Superior temporal gyrus (tissue), 1 donor: ENCODE results near the gene OR51I2.
A peak's percentile ranks its signal among the peaks of the same experiment; 100 is the strongest.

Experiments used
- DNase-seq: peaks from one replicate; pipeline ENCODE4 v3.0.0-alpha.2; 2016; ENCODE audit errors: extremely low spot score

Gene OR51I2, protein sequence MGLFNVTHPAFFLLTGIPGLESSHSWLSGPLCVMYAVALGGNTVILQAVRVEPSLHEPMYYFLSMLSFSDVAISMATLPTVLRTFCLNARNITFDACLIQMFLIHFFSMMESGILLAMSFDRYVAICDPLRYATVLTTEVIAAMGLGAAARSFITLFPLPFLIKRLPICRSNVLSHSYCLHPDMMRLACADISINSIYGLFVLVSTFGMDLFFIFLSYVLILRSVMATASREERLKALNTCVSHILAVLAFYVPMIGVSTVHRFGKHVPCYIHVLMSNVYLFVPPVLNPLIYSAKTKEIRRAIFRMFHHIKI

DNA sequence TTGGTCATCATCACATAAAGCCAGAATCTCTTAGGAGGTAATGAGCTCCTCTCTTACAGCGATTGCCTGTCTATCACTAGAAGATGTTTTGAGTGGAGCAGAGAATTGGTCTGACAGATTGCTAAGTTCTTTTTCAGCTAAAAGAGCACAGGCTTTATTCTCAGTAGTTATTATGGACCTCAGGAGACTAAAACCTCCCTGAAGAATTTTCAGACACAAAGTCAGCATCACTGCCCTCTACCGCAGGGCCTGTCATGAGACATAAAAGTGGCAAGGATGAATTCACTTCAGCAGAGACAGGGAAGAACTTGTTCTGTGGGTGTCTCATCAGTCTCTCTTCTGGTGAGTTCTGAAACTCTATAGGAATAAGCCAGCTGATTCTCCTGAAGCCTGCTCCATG, at the start of gene OR51I2:
Gene OR51I2 (plus strand): TSS at position 301 of the 400 bp plus-strand sequence. CDS start 4,166 bp downstream, outside the sequence.
- DNase-seq, result no peak

DNA sequence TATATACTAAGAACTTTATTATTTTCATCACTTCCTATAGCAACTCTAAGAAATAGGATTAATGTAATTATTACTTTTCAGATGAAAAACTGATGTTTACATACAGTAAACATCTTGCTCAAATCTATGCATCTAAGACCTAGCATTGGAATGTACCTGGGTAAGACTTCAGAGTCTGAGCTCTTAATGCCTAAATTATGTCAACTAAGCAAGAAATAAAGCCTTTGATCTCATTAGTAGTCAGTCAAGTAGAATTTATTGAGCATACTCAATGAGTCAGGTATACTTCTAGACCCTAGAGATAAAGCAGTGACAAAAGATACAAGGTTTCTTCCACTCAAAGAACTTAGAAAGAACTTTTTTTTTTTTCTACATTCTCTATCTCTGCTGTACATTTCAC, 44.0 kb upstream of the OR51I2 start:
- DNase-seq, result no peak

DNA sequence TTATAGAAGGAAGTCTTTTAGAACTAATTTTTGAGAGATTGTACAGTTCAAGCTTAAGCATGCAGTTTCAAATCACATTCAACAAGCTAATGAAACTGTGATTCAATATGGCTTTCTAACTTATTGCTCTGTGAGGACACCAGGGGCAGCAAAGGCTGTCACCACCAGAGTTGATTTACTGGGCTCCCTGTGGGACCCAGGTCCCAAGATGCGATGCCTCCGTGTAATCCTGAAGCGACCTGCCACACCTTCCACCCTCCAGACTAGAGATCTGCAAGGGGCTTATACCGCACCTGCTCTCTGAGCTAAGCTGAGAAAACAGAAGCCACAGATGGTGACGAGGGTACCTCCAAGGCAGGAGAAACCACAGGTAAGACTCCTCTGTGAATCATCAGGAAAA, 28.1 kb upstream of the OR51I2 start:
- no peak for DNase-seq

DNA sequence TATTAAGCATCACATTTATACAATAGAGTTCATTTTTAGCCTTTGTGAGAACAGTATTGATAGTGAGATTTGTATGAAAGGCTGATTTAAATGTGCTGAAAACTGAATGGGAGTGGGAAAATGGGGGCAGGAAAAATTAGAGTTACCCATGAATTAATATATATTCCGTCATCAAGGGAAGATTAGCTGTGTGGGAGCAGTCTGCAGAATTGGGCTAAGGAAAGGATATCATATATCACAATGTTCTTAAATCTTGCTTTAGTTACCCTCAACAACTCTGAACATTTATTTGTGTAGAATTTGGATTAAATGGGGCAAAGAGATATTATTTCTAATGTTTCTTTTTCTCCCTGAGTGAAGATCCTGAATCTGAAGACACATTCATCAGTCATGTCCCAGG, 27.3 kb upstream of the OR51I2 start, which contains the start of gene OR51Q1:
Gene OR51Q1 (plus strand): TSS at position 301 of the 400 bp plus-strand sequence. CDS start 90 bp downstream, at position 391.
- DNase-seq, result no peak

DNA sequence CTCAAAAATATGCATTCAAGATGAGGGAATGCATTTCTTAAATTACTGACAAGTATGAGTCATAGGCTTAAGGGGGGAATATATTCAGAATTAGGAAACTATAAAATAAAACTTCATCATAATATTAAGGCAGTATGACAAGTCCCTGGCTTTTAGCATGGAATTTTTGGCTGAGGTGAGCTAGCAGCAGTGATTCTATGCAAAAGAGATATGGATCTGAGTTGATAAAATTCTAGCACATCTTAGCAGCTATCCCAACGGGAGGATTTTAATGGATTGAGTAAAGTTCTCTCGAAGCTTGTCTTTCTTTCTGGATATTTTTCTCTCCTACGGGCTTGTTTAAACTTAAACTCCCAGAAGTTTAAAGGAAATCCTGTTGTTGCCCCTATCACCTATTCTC, 26.0 kb upstream of the OR51I2 start:
- DNase-seq, result no peak

DNA sequence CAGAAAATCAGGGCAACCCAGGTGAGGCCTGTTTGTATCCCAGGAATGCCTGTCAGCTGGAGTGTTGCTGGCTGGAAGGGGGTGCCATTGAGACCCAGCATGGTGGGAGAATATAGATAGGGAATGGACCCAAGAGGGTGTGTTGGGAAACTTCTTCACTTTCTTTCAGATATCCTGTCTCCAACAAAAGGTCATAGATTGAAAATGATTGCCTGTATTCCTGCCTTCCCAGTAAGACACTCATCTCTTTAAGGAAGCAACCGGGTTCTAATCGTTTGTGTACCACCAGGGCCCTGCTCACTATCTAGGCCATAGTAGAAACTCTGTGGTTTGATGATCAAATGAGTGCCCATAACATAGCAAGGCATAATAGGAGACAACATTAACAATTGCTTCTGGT, 7.7 kb upstream of the OR51I2 start, which contains the start of gene OR51I1:
Gene OR51I1 (minus strand): TSS at position 101 of the 400 bp plus-strand sequence. CDS start 0 bp downstream, at position 101.
- no peak for DNase-seq

DNA sequence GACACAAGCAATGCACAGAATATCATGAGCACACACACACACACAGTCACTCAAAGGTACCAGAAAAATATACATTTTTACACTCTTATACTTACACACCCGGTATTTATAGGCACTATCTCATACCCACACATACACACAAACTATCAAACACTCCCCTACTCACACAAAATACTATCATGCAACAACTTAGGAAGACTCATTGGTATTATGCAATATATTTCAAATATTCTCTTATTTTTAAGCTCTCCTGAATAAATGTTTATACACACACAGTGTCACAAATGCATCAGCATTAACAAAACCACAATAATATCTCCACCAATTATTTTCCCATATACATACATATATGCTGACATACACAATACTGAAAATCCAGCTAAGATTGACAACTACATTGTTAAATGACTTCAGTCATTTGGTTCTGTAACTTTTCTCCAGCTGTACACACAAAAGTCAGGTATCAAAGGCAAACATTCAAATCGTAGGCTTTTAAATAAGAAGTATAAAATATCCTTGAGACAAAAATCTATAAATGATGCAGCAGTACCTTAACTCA, 5.2 kb upstream of the OR51I2 start:
- DNase-seq, result no peak

DNA sequence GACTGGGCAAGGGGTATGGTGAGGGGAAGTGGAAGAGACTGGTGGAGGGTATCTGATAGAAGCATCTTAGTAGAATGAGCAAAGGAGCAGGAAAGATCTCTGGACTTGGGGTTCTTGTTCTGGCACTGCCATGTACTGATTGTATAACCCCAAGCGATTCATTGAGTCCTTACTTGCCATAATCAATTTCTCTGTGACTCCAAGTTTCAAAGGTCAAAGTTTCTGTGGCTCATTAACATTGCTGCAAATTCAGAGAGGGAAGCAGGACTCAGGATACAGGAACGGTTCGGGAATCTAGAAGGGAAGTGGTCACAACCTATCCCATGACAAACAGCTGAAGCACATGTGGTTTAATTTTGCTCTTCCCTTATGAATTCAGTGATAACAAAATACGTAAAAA, 309 bp downstream of the OR51I2 start:
- DNase-seq, result no peak

DNA sequence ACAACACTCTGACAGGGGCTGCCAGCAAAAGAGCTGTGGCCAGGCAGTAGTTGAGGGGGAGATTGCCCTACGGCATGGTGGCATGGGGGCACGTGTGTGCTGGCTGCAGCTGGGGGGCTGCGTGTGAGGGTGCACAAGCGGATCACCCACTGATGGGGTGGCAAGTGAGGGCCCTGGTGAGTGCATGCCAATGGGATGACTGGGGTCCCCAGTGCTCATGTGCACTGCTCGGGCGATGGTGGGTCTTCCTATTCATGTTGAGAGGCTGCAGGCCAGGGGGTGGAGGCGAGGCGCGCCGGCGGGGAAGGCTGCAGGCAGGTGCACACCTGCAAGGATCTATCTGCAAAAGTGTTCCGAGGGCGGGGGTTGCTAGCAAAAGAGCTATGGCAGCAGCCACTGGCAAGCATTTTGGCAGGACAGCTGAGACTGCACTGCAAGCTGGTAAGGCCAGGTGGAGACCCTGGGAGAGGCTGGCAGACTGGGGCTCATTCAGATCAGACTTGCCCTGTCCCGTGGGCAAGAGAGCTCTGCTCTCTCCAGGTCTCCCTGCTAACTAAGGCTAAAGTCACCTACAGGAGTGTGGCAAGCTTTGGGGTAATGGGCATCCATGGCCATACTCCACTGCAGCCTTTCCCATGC, 12.0 kb downstream of the OR51I2 start:
- DNase-seq, result no peak

DNA sequence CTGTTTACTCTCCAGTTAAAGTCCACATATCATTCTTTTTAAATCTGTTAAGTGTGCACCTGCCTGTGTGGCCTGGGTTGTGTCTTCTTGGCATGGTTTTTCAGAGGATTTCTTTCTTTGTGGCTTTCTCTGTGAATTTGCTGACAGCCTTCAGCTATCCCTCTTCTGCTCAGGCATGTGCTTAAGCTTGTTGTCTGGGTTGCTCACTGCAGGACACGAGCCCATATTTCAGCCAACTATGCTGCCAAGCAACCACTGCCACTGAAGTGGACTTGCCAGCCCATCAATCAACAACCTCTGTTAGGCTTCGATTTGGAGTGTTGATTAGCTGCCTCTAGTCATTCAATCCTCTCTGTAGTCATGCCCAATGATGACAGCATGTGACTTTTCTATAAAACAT, 18.4 kb downstream of the OR51I2 start:
- no peak for DNase-seq

DNA sequence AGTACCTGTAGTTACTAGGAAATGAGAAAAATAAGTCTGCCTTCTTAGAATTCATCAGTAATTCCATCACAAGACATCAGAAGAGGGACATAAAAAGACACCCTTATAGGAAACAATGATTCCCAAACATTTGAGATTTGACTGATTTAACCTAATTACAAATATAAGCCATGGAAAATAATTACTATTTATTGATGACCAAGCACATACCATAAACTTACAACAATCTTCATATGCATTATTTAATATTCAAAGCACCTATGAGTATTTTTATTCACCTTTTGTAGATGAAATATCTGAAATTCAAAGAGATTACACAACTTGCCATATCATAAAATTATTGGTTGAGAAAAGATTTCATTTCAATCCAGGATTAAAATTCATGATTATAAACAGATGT, 24.8 kb downstream of the OR51I2 start:
- DNase-seq, result no peak

DNA sequence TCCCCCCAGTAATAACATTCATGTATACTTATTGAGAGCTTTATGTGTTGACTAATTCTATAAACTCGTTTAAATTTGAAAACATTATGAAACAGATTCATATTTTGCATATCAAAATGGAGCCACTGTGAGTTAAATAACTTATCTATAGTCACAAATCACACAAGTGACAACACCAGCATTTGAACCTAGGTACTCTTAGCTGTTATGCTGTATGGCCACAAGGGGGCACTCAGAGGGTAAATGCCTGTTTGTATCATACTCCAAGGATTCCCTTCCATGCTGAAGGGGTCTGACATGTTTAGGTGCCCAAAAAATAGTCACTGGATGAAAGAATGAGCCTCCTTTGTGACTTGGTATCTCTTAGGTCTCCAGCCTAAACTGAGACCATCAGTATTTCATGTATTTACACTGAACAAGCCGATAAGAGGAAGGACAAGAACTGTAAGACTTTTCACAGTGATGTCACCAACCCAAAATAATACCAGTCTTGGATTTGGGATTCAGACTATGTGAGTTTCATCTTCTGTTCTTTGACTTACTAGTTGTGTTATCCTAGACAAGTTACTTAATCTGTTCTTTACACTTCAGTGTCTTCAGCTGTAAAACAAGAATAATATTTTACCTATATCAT, 27.2 kb downstream of the OR51I2 start:
- peak; percentile 58 for DNase-seq

DNA sequence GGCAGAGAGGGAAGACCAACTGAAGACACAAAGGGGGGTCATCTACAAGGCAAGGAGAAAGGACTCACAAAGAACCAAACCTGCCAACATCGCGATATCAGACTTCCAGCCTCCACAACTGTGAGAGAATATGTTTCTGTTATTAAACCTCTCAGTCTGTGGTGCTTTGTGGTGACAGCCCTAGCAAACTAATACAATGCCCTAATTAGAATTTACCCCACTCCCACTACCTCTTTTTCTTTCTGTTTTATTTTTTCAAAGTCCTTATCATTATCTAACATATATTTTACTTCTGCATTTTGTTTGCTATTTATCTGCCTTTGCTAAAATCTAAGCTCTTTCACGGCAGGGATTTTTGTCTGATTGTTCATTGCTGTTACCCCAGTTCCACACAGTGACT, 36.9 kb downstream of the OR51I2 start:
- DNase-seq, result no peak

DNA sequence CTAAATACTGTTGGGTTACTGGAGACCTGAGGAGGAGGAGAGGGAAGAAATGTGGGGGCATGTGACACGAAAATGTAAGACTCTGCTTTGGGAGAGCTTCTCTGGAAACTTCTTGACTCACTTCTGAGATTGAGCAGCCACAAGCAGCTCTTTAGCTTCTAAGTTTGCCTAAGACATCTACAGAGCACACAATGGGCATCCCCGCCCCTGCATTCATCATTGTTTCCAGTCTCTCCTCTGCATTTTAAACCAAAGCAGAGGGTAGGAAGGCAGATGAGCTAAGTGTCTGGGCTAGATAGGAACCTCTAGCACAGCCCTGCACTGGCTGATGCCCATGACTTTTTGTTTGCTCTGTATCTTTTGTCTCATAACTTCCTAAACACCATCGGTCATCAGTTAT, 37.3 kb downstream of the OR51I2 start:
- DNase-seq, result no peak

DNA sequence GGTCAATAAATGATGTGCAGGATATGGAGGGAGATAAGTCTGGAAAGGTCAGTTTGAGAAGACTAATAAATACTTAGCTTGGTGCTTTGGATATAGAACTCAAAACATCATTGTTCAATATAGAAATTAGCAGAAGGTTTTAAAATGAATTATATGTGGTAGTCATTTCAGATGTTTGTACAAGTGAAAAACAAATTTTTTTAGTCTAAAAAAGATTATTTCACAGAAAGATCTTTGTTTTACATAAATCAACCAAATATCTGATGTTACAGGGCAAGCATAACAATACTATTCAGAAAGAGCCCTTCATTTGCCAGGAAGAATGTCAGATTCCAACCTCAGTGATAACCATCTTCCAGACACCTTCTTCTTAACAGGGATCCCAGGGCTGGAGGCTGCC, 39.3 kb downstream of the OR51I2 start, which contains the start of gene OR52D1:
Gene OR52D1 (plus strand): TSS at position 301 of the 400 bp plus-strand sequence. CDS start 22 bp downstream, at position 323.
- no peak for DNase-seq

DNA sequence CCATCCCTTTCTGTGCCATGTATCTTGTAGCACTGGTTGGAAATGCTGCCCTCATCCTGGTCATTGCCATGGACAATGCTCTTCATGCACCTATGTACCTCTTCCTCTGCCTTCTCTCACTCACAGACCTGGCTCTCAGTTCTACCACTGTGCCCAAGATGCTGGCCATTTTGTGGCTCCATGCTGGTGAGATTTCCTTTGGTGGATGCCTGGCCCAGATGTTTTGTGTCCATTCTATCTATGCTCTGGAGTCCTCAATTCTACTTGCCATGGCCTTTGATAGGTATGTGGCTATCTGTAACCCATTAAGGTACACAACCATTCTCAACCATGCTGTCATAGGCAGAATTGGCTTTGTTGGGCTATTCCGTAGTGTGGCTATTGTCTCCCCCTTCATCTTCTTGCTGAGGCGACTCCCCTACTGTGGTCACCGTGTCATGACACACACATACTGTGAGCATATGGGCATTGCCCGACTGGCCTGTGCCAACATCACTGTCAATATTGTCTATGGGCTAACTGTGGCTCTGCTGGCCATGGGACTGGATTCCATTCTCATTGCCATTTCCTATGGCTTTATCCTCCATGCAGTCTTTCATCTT, 39.8 kb downstream of the OR51I2 start:
- DNase-seq, result no peak

DNA sequence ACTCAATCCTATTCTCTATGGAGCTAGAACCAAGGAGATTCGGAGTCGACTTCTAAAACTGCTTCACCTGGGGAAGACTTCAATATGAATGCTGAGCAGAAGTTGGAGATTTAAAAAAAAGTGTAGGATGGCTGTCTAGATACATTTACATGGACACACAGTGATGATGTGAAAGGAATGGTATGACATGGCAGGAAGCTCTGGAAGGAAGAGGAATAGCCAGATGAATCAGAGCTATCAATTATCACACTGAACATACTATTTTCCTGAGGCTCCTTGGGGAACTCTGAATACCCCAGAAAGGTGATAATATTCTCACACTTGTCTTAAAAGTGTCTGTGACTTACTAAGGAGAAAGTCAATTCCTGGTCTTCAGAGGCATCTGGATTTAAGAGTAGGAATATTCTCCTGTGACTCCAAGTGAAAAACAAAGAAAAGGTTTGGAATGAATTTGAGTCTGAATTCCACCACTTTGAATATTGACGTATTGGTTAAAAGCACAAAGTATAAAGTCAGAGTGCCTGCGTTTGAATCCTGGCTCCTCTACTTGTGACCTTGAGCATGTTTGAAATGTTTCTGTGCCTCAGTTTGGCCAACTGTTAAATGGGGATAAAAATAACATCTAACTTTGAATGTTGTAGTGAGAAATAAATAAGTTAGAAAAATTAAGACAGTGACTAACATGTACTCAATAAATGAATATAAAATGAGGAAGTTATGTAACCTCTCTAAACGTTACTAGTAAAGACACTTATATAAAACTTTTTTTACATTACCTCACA, 40.6 kb downstream of the OR51I2 start:
- DNase-seq, result no peak

DNA sequence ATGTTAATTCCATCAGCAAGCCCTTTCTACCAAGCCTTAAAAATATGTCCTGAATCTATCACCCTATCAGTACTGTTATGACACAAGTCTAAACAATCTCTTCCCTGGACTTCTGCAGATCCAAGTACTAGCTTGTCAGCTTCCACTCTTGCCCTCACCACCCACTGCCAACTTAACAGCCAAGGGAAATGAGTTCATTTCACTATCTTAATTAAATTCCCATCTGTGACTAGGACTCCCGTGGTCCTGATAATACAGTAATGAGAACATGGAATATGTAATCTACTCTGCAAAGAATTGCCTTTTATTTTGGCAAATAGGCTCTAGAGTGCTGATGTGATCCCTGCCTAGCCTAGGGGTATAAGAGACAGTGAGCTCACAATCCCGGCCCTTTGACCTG, 50.5 kb downstream of the OR51I2 start:
- no peak for DNase-seq

DNA sequence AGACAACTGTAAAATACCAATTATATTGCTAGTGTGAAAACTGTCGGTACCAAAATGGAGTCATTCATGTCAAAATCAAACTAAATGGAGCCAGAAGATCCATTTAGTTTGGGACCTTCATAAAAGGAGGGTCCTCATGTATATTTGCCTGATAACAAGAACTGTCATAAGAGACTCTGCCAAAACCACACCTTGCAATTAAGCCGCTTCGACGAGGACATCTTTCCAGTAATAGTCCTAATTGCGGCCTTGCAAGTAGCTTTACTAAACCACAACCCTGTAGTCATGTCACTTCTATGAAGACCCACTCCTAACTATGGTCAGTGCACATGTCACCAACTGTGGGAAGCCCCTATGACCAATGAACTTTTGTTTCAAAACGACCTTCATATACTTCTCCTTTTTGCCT, 51.3 kb downstream of the OR51I2 start:
- DNase-seq, result no peak

DNA sequence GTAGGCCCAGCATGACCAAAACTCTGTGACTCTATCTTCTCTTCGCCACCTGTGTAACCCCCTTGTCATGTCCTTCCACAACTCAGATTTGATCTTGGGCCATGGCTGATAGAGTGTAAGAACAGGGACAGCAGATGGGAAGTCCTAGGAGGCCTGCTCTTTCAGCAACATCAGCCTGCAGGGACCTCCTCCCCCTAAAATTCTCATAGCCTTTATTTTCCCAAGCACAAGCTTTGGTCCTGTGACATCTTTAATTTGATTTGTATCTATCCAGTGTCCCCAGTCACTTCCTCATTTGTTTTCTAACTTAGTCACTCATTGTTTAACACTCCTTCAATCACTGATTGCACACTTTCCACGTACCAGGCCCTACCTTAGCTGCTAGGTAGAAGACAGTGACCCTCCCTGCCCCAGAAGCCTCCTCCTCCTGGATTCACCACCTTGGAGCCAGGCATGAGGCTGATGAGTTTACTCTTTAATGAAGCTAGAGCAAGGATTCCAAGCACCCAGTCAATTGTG, 55.3 kb downstream of the OR51I2 start:
- DNase-seq, result no peak
